GM19025 (cell line): ENCODE data around the gene IBSP.

ENCODE experiments used
- ATAC-seq: cut with Tn5 transposase; IDR thresholded peaks from one replicate; pipeline ENCODE4 v1.9.1; 2021; ENCODE audit warnings: mild to moderate bottlenecking, low read depth, moderate library complexity; ENCODE audit not compliant: unreplicated experiment

IBSP gene

DNA sequence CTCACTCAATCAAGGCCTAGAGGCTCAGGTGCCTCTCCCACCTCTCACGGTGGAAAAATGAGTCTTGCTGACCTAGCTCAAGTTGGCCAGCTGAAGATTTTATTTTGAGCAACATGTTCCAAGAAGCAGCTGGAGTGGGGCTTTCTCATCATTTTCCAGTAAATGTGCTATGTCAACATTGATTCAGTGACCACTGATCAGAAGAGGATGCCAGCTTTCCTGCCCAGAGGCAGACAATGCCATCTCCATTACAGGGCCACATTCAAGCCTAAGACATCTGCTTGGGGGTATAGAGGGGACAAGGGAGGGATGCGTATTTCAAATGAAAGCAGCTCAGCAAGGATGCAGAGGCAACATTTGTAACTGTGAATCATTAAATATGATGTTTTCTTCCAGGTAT lies 36.4 kb downstream of the IBSP start:
- ATAC-seq, result no peak

DNA sequence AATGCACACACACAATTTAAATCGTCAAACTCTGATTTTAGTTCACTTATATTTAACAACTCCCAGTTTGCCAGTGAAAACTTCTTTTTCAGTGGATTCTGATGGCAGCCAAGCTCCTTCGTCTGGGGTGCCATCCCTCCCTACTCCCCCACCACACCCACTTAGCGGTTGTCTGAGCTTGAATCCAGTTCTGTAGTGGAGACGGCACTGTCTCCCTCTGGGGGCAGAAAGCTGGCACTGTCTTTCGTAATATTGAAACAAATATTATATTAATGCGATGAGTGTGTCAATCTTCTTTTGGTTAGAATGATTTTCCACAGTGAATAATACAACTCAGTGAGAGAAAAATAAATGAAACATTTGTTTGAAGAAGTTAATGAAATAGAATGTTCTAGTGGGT lies 38.9 kb downstream of the IBSP start:
- ATAC-seq, result no peak

DNA sequence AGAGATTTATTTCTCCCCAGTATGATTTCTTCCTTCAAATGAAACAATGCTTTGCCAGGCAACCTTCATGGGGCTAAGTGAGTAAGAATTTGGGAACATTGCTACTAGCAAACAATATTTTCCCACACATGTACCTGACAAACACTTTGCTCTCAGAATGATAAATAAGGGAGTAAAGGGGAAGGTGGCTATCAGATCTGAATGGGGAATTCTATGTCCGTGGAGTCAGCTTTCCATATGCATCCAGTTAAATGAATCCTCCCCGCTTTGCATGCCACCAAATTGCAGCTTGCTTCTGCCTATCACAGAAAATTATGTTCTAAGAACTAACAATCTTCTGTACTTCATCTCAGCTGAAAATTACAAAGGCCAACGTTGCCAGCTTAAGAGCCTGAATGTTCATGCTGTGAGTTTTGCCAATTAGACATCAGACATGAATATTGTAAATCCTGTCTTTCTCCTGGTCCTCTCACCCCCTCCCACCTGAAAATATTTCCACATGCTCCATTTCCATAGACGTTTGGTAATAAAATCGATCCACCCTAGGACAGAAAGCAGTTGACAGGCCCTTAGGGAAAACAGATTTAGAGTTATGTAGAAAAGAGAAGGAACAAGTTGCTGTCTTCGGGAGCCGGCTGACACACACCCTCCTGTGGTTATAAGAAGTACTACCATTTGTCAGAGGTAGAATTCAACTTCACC lies 39.7 kb downstream of the IBSP start:
- no peak for ATAC-seq

DNA sequence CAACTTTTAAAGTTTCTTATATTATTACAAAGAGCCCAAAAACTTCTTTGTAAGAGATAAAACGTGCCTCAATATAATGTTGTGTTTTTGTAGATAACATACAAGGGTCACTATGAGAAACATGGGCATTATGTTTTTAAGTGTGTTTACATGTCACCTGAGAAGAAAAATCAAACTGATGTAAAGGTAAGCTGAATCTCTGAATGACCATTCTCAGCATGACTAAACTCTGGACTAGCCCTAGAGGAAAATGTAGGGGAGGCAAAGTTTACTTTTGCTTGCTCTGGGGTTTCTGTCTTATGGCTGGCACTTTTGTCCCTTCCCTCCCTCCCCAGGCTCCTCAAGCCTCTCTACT lies 40.2 kb downstream of the IBSP start:
- ATAC-seq, result no peak

DNA sequence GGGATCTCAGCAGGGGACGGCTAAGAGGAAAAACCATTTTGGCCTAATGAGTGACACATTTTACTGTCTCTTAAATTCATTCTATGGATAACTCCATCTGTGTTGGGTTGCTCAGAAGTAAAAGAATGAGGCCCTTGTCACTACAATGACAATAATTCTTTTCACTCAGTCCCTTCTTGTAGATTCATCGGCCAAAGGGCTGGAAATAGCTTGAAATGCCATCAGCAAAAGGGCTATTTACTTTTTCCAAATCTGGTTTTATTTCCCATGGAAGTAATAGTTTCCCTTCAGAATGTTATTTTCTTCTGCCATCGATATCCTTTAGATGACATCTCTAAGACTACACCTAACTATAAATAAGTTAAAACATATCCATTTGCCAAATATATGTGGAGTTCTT lies 40.8 kb downstream of the IBSP start:
- ATAC-seq, result no peak

DNA sequence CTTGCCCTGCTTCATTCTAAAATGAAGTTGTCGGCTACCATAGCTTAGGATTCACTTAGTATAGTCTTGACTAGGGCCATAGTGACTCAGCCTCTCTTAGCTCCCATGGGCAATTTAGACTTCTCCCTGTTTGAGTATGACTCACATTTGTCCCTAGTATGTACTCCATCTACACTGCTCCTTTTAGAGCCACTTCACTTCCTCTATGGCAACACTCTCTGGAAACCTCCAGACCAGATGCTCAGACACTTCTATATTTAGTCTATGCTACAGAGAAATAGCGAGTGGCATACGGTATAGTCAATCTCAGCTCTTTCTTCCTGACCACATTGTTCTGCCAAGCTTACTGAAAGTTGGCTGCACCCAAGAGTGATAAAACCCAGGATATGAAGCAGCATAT lies 44.6 kb downstream of the IBSP start:
- ATAC-seq, result no peak

DNA sequence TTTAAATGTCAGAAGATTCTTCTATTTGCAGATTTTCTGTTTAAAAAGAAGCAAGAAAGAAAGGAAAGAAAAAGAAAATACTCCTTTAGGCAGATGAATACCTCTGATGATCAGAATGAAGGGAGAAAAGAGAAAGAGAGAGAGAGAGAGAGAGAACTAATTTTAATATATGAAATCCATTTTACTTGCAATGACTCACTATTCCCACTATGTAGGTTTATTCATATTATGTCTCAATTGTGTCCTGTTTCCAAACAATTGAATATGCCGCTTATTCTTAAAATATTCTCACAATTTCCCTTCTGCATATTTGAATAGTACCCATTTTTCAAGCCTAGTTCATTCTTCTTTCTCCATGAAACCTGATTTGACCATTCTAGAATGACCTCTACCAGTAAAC lies 45.1 kb downstream of the IBSP start:
- ATAC-seq, result no peak

DNA sequence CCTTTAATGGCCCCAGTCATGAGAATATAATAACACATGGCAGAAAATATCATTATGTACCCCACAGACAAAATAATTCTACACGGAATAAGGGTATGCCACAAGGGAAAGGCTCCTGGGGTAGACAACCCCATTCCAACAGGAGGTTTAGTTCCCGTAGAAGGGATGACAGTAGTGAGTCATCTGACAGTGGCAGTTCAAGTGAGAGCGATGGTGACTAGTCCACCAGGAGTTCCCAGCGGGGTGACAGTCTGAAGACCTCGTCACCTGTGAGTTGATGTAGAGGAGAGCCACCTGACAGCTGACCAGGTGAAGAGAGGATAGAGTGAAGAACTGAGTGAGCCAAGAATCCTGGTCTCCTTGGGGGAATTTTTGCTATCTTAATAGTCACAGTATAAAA lies 46.9 kb downstream of the IBSP start:
- ATAC-seq, result no peak

DNA sequence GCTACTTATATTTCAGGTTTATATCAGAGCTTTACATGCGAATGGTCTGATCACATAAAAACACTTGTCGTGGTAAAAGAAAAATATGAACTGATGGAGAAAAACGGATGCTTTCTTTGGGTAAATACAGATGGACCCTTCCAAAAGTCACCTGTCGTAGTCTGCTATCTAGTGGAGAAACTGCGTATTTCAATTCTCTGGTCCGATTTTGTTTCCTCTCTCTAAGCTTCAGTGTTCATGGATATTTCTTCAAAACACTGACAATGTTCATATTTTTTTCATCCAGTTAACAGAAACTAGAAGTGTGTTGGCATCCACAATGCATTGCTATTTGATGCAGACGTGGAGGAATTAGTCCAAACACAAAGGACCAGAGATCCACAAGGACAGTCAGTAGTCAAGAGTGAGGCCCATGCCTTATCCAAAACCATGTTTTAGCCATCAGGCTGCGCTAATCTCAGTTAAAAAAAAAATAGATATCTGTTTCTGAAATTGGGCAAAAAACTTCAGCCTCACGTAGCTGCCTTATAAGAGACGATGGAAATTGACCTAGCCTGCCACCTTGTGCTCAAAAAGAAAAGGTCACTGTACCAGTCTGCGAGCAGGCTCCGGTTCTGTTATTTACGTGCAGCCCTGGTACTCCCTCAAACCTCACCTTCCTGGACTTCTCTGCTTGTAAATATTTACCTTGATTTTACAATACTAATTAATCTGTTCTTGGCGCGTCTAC lies 49.4 kb downstream of the IBSP start:
- peak; percentile 90 for ATAC-seq

DNA sequence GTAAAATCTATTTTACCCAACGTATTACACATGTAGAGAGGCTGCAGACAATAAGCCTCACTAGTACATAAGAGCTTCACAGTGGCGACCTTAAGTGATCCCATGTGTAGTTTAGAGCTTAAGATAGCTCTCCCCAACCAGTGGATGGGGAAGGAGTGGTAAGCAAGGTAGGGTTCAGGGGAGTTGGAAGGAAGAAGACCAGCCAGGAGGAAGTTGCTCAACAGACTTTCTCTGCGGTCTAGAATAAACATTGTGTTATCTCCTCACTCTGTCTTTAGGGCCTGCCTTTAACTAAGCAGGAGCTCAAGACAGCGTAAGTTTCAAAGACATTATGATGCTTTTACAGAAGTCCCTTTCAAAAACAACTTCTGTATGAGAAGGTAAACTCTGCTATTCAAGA lies 50.3 kb downstream of the IBSP start:
- ATAC-seq, result no peak

DNA sequence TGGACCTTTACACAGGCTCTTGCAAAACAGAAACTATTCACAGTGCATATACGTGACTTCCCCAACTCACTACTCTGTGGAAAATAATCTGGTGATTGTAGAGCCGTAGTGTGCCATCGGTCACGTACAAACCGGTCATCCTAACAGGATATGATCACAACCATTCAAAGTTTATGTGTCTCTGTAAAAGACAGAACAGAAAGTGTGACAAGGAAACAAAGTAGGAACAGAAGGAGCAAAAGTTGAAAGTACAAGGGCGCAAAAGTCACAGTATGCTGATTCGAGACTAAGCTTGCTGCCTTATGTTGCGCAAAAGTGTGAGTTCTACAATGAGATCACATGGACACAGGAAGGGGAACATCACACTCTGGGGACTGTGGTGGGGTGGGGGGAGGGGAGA lies 52.0 kb downstream of the IBSP start:
- no peak for ATAC-seq

DNA sequence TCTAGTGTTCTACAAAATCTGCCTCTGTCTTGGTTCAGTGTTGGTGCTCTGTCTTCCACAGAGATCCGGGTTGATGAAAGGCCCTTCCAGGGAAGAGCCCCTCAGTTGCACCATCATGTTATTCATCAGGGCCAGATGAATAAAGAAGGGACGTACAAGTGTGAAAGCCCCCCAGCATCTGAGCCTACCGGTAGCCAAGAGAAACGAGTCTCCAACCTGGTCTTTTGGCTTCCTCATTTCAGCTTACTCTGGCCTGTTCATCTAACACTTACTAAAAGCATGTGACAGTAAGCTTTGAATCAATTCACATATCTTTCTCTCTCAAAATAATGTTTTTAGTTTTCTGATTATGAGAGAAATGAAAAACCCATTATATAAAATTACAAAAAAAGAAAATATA lies 52.6 kb downstream of the IBSP start:
- no peak for ATAC-seq

DNA sequence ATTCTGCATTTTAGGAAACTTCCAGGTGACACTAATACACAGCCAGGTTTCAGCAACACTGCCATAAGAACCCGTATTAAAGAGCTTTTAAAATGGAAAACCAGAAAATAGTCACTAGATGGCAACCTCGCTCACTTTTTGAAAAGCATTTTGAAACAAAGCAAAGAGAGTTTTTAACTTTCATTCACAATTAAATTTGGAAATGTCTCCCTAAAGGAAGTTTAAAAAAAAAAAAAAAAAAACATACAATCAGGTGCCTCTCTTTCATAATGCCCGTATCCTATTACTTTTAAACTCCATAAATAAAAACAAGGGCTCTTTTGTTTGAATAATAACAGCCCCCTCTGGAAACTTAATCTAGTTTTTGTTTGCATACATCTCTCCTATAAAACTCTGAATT lies 53.8 kb downstream of the IBSP start:
- ATAC-seq, result no peak

DNA sequence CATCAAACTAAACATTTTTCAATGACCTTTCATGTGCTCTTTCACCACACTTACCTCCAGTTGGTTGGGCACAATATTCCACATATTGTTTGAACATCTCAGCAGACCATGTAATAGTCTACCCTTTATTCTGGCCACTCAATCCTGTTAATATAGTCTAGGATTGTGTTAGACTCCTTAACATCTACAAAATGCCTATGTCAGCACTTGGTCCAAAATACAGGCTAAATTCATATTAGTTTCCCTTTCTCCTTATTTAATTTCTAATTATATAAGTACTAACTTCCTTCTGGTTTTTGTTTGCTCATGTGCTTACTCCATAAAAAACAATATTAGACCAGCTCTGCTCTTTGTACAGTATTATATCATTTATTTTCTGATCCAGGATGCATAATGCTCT lies 54.5 kb downstream of the IBSP start:
- no peak for ATAC-seq

DNA sequence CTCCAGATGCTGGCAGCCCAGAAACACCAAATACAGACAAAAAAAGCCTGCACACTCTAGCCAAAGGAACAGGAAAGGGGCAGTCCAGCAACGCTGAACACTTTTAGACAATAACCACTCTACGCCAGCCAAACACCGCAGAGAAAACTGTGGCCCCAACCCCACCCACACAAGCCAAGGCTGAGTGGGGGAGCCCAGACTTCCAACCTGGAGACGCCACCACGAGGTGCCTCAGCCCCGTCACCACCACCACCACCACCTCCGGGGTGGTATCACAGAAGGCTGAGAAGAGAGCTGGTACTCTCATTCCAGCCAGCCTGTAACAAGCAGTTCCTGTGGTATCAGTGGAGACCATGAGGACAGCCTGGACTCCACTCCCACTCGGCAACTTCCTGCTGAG lies 56.2 kb downstream of the IBSP start:
- no peak for ATAC-seq

DNA sequence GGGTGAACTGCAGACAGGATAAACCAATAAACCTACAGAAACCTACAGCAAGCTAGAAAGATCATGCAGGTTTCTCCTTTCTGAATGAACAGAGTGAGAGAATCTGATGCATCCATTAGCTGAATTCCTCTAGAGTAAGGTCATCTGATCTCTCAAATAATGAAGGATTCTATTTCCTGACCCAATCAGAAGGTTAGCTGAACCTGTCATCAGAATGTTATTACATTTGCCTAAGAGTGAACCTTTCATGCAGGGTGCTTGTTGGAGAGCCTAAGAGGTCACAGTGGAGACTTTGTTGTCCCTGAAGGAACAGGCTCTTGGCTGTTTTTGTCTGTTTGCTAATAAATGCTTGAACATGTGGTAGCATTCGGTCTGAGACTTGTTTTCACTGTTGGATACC lies 57.5 kb downstream of the IBSP start:
- ATAC-seq, result no peak

DNA sequence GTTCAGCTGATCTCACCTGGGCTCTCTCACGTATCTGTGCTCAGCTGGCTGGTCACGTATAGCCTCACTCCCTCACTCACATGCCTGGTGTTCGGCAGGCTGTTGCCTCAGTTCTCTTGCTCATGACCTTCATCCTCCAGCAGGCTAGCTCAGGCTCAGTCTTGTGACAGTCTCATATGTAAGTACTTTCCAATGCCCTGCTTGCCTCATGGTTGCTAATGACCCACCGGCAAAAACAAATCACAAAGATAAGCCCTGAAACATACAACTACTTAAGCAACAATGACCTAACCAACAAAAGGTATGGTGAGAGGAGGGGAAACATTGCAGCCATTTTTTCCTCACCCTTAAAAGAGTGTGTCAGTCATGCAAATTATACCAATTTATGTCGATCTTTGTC lies 58.4 kb downstream of the IBSP start:
- no peak for ATAC-seq
